T-helper 17 cell (primary cell): Measurements from ENCODE around the gene A2ML1. TPM values are rescaled to one million over a fixed set of nuclear protein-coding genes. Genes with fewer than 3 reads are reported as not detected.
"Not testable (repeated sequence)": the region's sequence is repeated elsewhere in the genome, so short reads cannot be mapped to it uniquely, and the experiment has no call there.

ENCODE experiments used
- ATAC-seq: fragments of 150-1000 bp; cut with Tn5 transposase; 2 replicates; pipeline ENCODE4 v1.10.0; 2021; ENCODE audit warnings: mild to moderate bottlenecking, moderate library complexity
- DNase-seq, 3 donors: peaks; one replicate each; pipeline versions ENCODE4 v3.0.0 to v3.0.0-alpha.2; 2020 to 2021
- H3K9me3 ChIP-seq: one replicate; pipeline ENCODE4 v1.7.0; 2013; ENCODE audit warnings: low read length, mild to moderate bottlenecking; ENCODE audit not compliant: control insufficient read depth, poor library complexity, severe bottlenecking
- H3K27ac Mint-ChIP-seq: one replicate; pipeline ENCODE4 v1.8.0; 2022; ENCODE audit warnings: mild to moderate bottlenecking, moderate library complexity, mixed read lengths
- H3K27me3 Mint-ChIP-seq: one replicate; pipeline ENCODE4 v1.8.0; 2022; ENCODE audit warnings: mixed read lengths
- H3K36me3 Mint-ChIP-seq: one replicate; pipeline ENCODE4 v1.8.0; 2022; ENCODE audit warnings: low read depth, mixed read lengths
- H3K4me1 Mint-ChIP-seq: one replicate; pipeline ENCODE4 v1.8.0; 2022; ENCODE audit warnings: mild to moderate bottlenecking, mixed read lengths
- H3K4me3 Mint-ChIP-seq: one replicate; pipeline ENCODE4 v1.8.0; 2022; ENCODE audit warnings: mild to moderate bottlenecking, moderate library complexity, mixed read lengths
- total RNA-seq, 4 donors: library from RNA in 2 of 4; stranded (reverse) in 2 of 4; gene quantifications; one replicate each; pipeline ENCODE4 v1.2.3 and lab custom pipeline; 2022 to 2026

Gene A2ML1
- total RNA-seq, 2 donors from 2014 or later, result not detected

GRCh38 chr12:8796831-8797626 is 25.4 kb upstream of the A2ML1 start:
- Mint-ChIP-seq H3K27ac (no peak overlapping the region), H3K4me1 (peaks cover 2% of the 10 kb centered on the region), H3K27me3 (no peaks in the 10 kb centered on the region), H3K4me3 (no peak overlapping the region), H3K36me3 (peaks cover 3% of the 10 kb centered on the region)
- H3K9me3 ChIP-seq, result no peaks in the 10 kb centered on the region
- no peak for ATAC-seq
- DNase-seq, result no peak

- H3K36me3 Mint-ChIP-seq, H3K27ac Mint-ChIP-seq, H3K4me3 Mint-ChIP-seq, DNase-seq, ATAC-seq, H3K4me1 Mint-ChIP-seq, H3K27me3 Mint-ChIP-seq, H3K9me3 ChIP-seq: not testable (repeated sequence)
Measured at GRCh38 chr12:8801213-8801612, 21.2 kb upstream of the A2ML1 start.

- not testable (repeated sequence) for H3K36me3 Mint-ChIP-seq, H3K27ac Mint-ChIP-seq, H3K4me3 Mint-ChIP-seq, H3K9me3 ChIP-seq, DNase-seq, ATAC-seq, H3K4me1 Mint-ChIP-seq, H3K27me3 Mint-ChIP-seq
Measured at GRCh38 chr12:8804833-8805232, 17.6 kb upstream of the A2ML1 start.

- not testable (repeated sequence) for H3K4me3 Mint-ChIP-seq, H3K27me3 Mint-ChIP-seq, H3K4me1 Mint-ChIP-seq, H3K27ac Mint-ChIP-seq, H3K9me3 ChIP-seq, H3K36me3 Mint-ChIP-seq, DNase-seq, ATAC-seq
Measured at GRCh38 chr12:8805487-8805886, 16.9 kb upstream of the A2ML1 start.

- DNase-seq, ATAC-seq, H3K27ac Mint-ChIP-seq, H3K36me3 Mint-ChIP-seq, H3K9me3 ChIP-seq, H3K4me1 Mint-ChIP-seq, H3K4me3 Mint-ChIP-seq, H3K27me3 Mint-ChIP-seq: not testable (repeated sequence)
Measured at GRCh38 chr12:8807084-8807483, 15.3 kb upstream of the A2ML1 start.

- H3K4me3 Mint-ChIP-seq, H3K27me3 Mint-ChIP-seq, H3K9me3 ChIP-seq, H3K36me3 Mint-ChIP-seq, H3K4me1 Mint-ChIP-seq, H3K27ac Mint-ChIP-seq, ATAC-seq, DNase-seq: not testable (repeated sequence)
Measured at GRCh38 chr12:8810112-8810511, 12.3 kb upstream of the A2ML1 start.

GRCh38 chr12:8813572-8814357 is 8.7 kb upstream of the A2ML1 start:
- no peak for DNase-seq
- no peaks in the 10 kb centered on the region for H3K27me3 Mint-ChIP-seq
- H3K36me3 Mint-ChIP-seq, result no peaks in the 10 kb centered on the region
- no peaks in the 10 kb centered on the region for H3K9me3 ChIP-seq
- H3K4me1 Mint-ChIP-seq, result peaks cover 10% of the 10 kb centered on the region
- H3K27ac Mint-ChIP-seq, result no peak overlapping the region
- ATAC-seq, result no peak
- H3K4me3 Mint-ChIP-seq, result no peak overlapping the region

GRCh38 chr12:8816448-8817050 is 5.9 kb upstream of the A2ML1 start:
- ATAC-seq (no peak), DNase-seq (no peak)
- no peaks in the 10 kb centered on the region for H3K27me3 Mint-ChIP-seq
- H3K9me3 ChIP-seq, result no peaks in the 10 kb centered on the region
- no peak overlapping the region for H3K27ac Mint-ChIP-seq
- no peaks in the 10 kb centered on the region for H3K36me3 Mint-ChIP-seq
- H3K4me1 Mint-ChIP-seq, result peaks cover 3% of the 10 kb centered on the region
- no peak overlapping the region for H3K4me3 Mint-ChIP-seq

- Mint-ChIP-seq H3K36me3 (no peaks in the 10 kb centered on the region), H3K4me3 (no peak overlapping the region), H3K27me3 (no peaks in the 10 kb centered on the region), H3K4me1 (peaks cover 3% of the 10 kb centered on the region), H3K27ac (no peak overlapping the region)
- no peak for DNase-seq
- no peak for ATAC-seq
- no peaks in the 10 kb centered on the region for H3K9me3 ChIP-seq
Measured at GRCh38 chr12:8817856-8818255, 4.6 kb upstream of the A2ML1 start.

GRCh38 chr12:8818526-8818925 is 3.9 kb upstream of the A2ML1 start:
- Mint-ChIP-seq H3K27ac (no peak overlapping the region), H3K4me3 (no peak overlapping the region), H3K27me3 (peaks cover 3% of the 10 kb centered on the region), H3K36me3 (peaks cover 2% of the 10 kb centered on the region), H3K4me1 (peaks cover 3% of the 10 kb centered on the region)
- H3K9me3 ChIP-seq, result no peaks in the 10 kb centered on the region
- DNase-seq (no peak), ATAC-seq (no peak)

GRCh38 chr12:8819666-8819980 is 2.8 kb upstream of the A2ML1 start:
- DNase-seq, result no peak
- H3K4me1 Mint-ChIP-seq, result no peaks in the 10 kb centered on the region
- H3K36me3 Mint-ChIP-seq, result peaks cover 2% of the 10 kb centered on the region
- H3K27me3 Mint-ChIP-seq, result peaks cover 8% of the 10 kb centered on the region
- no peak for ATAC-seq
- H3K9me3 ChIP-seq, result no peaks in the 10 kb centered on the region
- H3K4me3 Mint-ChIP-seq, result no peak overlapping the region
- no peak overlapping the region for H3K27ac Mint-ChIP-seq

- H3K4me3 Mint-ChIP-seq, H3K36me3 Mint-ChIP-seq, H3K4me1 Mint-ChIP-seq, ATAC-seq, DNase-seq, H3K27ac Mint-ChIP-seq, H3K9me3 ChIP-seq: not testable (repeated sequence)
- H3K27me3 Mint-ChIP-seq, result peaks cover 14% of the 10 kb centered on the region
Measured at GRCh38 chr12:8820676-8821407, 1.6 kb upstream of the A2ML1 start.

- ATAC-seq (no peak), DNase-seq (no peak)
- Mint-ChIP-seq H3K36me3 (peaks cover 2% of the 10 kb centered on the region), H3K27ac (no peak overlapping the region), H3K27me3 (peaks cover 14% of the 10 kb centered on the region), H3K4me3 (no peak overlapping the region), H3K4me1 (no peaks in the 10 kb centered on the region)
- H3K9me3 ChIP-seq, result no peaks in the 10 kb centered on the region
Measured at GRCh38 chr12:8821591-8821990, 830 bp upstream of the A2ML1 start.
